Thyroid gland (tissue), 4 donors: ENCODE data around the gene ZFYVE21. TPM values are rescaled to one million over a fixed set of nuclear protein-coding genes. Genes with fewer than 3 reads are reported as not detected.

Experiments
- DNase-seq, 2 donors: peaks; one replicate each; pipeline ENCODE4 v3.0.0-alpha.2; 2019
- H3K27ac ChIP-seq, 3 donors: fragments of 200-600 bp; sonication (generic); 1 replicate in 2 of 3; 2 replicates in 1 of 3; pipeline ENCODE4 v1.5.1; 2016 to 2019; ENCODE audit warnings: mild to moderate bottlenecking in 1 of 3, moderate library complexity in 1 of 3
- H3K27me3 ChIP-seq: fragments of 200-600 bp; sonication (generic); one replicate; pipeline ENCODE4 v1.5.1; 2019
- H3K36me3 ChIP-seq, 2 donors: fragments of 200-600 bp; sonication (generic); one replicate each; pipeline ENCODE4 v1.5.1; 2016 to 2019
- H3K4me1 ChIP-seq, 2 donors: fragments of 200-600 bp; sonication (generic); one replicate each; pipeline ENCODE4 v1.5.1; 2017 to 2019
- H3K4me3 ChIP-seq, 3 donors: fragments of 200-600 bp; sonication (generic); replicated peaks in 1 of 3; 1 replicate in 2 of 3; 2 replicates in 1 of 3; pipeline ENCODE4 v1.5.1; 2016; ENCODE audit warnings: mild to moderate bottlenecking in 1 of 3
- H3K9me3 ChIP-seq: fragments of 200-600 bp; sonication (generic); one replicate; pipeline ENCODE4 v1.5.1; 2017
- CTCF ChIP-seq, 6 experiments: fragments of 200-600 bp in 3 of 6; fragments of 450-650 bp in 3 of 6; sonication (generic) in 3 of 6; IDR thresholded peaks; one replicate each; pipeline ENCODE4 v1.5.1; 2016 to 2019; ENCODE audit warnings: antibody characterized with exemption in 6 of 6, mild to moderate bottlenecking in 2 of 6, inconsistent platforms in 1 of 6, moderate library complexity in 1 of 6
- POLR2A ChIP-seq, 2 donors: fragments of 450-650 bp; IDR thresholded peaks; one replicate each; pipeline ENCODE4 v1.6.1; 2017; ENCODE audit warnings: antibody characterized with exemption in 2 of 2, mild to moderate bottlenecking in 2 of 2, moderate library complexity in 1 of 2
- WGBS, 2 donors: methylation state at CpG; one replicate each; pipeline ENCODE4 v1.1.5; 2017; 5-methylcytosine and 5-hydroxymethylcytosine counted together
- intact Hi-C: fragments of 100-400 bp; cut with DNase I; formaldehyde crosslinking; loops from one replicate; pipeline ENCODE4 v1.15.1; 2023
- total RNA-seq, 4 donors: library from RNA; depleted of rRNA; stranded (reverse); fragments of >200 nt; gene quantifications; one replicate each; pipeline ENCODE4 v1.2.3, GENCODE V29; 2016

ZFYVE21 gene
- total RNA-seq, 4 donors from 2014 or later, result 113 to 167 (median 131) TPM

- TF ChIP-seq CTCF (IDR thresholded peaks at IDR 0.05) (no peak), POLR2A (IDR thresholded peaks at IDR 0.05) (no peak)
- H3K27ac ChIP-seq, result no peak overlapping the region
- H3K27me3 ChIP-seq, result no peaks in the 10 kb centered on the region
- H3K36me3 ChIP-seq, result peaks cover 23 to 25% of the 10 kb centered on the region in 2 donors
- no peak for DNase-seq
- H3K9me3 ChIP-seq, result no peaks in the 10 kb centered on the region
- H3K4me3 ChIP-seq, result no peak overlapping the region
- H3K4me1 ChIP-seq, result peaks cover 22 to 34% of the 10 kb centered on the region in 2 donors
- WGBS, 2 donors, result 94 to 95% methylated on average over 13 to 15 of the region's 17 CpGs
- intact Hi-C loops, result no loop called here
Measured at GRCh38 chr14:103692159-103692558, 23.5 kb upstream of the ZFYVE21 start.

- no peak for DNase-seq
- H3K27ac ChIP-seq, result no peak overlapping the region
- H3K9me3 ChIP-seq, result no peaks in the 10 kb centered on the region
- 88 to 93% methylated on average over 10 to 12 of the region's 12 CpGs for WGBS, 2 donors
- peaks cover 21 to 24% of the 10 kb centered on the region in 2 donors for H3K36me3 ChIP-seq
- H3K4me3 ChIP-seq, result no peak overlapping the region
- TF ChIP-seq CTCF (IDR thresholded peaks at IDR 0.05) (no peak), POLR2A (IDR thresholded peaks at IDR 0.05) (no peak)
- intact Hi-C loops, result no loop called here
- H3K27me3 ChIP-seq, result no peaks in the 10 kb centered on the region
- peaks cover 22 to 41% of the 10 kb centered on the region in 2 donors for H3K4me1 ChIP-seq
Measured at GRCh38 chr14:103692871-103693270, 22.7 kb upstream of the ZFYVE21 start.

- peaks cover 22 to 44% of the 10 kb centered on the region in 2 donors for H3K4me1 ChIP-seq
- no peak overlapping the region for H3K27ac ChIP-seq
- no peak for DNase-seq
- no peaks in the 10 kb centered on the region for H3K27me3 ChIP-seq
- no peak overlapping the region for H3K4me3 ChIP-seq
- intact Hi-C loops, result no loop called here
- peaks cover 23 to 29% of the 10 kb centered on the region in 2 donors for H3K36me3 ChIP-seq
- no peaks in the 10 kb centered on the region for H3K9me3 ChIP-seq
- WGBS, 2 donors, result 93% methylated on average over 22 of the region's 22 CpGs
- TF ChIP-seq POLR2A (IDR thresholded peaks at IDR 0.05) (no peak), CTCF (IDR thresholded peaks at IDR 0.05) (no peak)
Measured at GRCh38 chr14:103693515-103693914, 22.1 kb upstream of the ZFYVE21 start.

- Histone ChIP-seq H3K4me3 (no peak overlapping the region), H3K27me3 (no peaks in the 10 kb centered on the region), H3K27ac (no peak overlapping the region), H3K9me3 (no peaks in the 10 kb centered on the region), H3K4me1 (peaks cover 15 to 36% of the 10 kb centered on the region in 2 donors), H3K36me3 (peaks cover 34 to 37% of the 10 kb centered on the region in 2 donors)
- DNase-seq, result no peak
- intact Hi-C loops, result no loop called here
- TF ChIP-seq CTCF (IDR thresholded peaks at IDR 0.05) (no peak), POLR2A (IDR thresholded peaks at IDR 0.05) (no peak)
- WGBS, 2 donors, result 91 to 98% methylated on average over 18 to 20 of the region's 20 CpGs
Measured at GRCh38 chr14:103694572-103695026, 21.0 kb upstream of the ZFYVE21 start.

GRCh38 chr14:103695296-103696069, 20.1 kb upstream of the ZFYVE21 start:
- Histone ChIP-seq H3K36me3 (peaks cover 36 to 37% of the 10 kb centered on the region in 2 donors), H3K27ac (no peak overlapping the region), H3K4me1 (peaks cover 8 to 27% of the 10 kb centered on the region in 2 donors), H3K9me3 (no peaks in the 10 kb centered on the region), H3K27me3 (no peaks in the 10 kb centered on the region), H3K4me3 (no peak overlapping the region)
- DNase-seq, result no peak
- intact Hi-C loops, result no loop called here
- no peak for TF ChIP-seq CTCF (IDR thresholded peaks at IDR 0.05)
- no peak for TF ChIP-seq POLR2A (IDR thresholded peaks at IDR 0.05)
- 73 to 89% methylated on average over 11 to 14 of the region's 14 CpGs for WGBS, 2 donors
